ENCODE results near the gene HRH3.

The HRH3 gene

GRCh38 chr20:62215020-62215990, 4.8 kb downstream of the HRH3 start:
- no peak for DNase-seq

GRCh38 chr20:62214067-62214466, 6.0 kb downstream of the HRH3 start:
- DNase-seq = no peak

DNA sequence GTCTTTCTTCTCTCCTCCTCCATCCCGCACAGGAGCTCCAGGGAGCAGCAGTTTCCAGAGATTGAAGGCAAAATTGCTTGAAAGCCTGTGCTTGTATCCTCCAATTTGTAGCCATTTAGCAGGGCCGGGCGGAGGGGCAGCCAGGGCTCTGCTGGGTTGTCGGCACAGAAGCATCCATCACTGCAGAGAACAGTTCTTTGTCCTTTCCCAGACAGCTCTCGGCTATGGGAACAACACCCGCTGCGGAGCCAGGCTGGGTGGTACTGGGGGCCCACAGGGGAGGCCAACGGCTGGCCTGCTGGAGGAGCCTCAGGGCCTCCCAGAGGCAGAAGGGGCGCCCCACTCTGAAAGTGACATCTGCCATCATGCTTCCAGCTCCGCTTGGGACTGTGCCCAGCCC, 7.8 kb downstream of the HRH3 start:
- DNase-seq = no peak

GRCh38 chr20:62211769-62212288, 8.2 kb downstream of the HRH3 start:
- no peak for DNase-seq

DNA sequence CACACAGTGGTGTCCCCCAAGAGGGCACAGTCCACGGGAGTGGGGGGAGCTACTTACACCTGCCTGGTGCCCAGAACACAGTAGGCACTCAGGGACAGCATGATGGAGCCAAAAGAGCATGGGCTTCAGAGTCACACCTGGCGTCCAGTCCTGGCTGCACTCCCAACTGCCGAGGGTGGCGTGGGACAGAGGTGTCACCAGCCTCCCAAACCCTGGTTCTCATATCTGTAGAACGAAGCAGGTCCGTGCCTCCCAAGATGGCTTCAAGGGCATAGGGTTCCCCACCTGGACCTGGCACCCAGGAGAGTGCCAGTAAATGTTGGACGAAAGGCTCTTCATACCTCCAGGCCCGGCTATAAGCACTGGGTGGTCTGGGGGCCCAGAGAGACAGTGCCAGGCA, 8.9 kb downstream of the HRH3 start:
- DNase-seq = no peak

GRCh38 chr20:62210496-62210855, 9.6 kb downstream of the HRH3 start:
- no peak for DNase-seq

DNA sequence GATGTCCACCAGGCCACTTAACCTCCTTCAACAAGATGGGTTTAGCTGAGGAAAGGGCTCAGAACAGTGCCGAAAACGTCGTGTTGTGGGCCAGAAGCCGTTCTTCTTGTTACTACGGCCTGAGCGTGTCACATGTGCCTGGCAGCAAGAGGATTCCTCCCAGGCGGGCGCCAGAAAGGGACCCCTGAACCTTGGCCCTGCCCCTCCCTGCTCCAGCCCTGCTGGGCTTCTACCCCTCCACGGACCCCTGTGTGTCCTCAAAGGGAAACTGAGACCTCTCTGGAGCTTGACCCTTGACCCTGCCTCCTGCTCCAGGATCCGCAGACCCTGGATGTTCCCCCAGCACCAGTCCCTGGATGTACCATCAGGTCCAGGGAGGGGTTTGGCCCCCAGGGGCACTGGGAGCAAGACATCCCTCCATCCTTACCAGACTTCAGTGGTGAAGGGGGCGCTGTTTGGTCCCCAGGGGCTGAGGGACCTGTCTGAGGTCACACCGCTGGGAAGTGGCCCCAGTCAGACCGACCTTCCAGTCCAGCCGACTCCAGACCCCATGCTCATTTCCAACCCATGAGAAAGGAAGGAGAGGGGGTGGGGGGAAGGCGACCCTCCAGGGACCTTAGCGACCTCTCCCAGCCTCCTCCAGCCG, 10.1 kb downstream of the HRH3 start:
- DNase-seq = no peak

DNA sequence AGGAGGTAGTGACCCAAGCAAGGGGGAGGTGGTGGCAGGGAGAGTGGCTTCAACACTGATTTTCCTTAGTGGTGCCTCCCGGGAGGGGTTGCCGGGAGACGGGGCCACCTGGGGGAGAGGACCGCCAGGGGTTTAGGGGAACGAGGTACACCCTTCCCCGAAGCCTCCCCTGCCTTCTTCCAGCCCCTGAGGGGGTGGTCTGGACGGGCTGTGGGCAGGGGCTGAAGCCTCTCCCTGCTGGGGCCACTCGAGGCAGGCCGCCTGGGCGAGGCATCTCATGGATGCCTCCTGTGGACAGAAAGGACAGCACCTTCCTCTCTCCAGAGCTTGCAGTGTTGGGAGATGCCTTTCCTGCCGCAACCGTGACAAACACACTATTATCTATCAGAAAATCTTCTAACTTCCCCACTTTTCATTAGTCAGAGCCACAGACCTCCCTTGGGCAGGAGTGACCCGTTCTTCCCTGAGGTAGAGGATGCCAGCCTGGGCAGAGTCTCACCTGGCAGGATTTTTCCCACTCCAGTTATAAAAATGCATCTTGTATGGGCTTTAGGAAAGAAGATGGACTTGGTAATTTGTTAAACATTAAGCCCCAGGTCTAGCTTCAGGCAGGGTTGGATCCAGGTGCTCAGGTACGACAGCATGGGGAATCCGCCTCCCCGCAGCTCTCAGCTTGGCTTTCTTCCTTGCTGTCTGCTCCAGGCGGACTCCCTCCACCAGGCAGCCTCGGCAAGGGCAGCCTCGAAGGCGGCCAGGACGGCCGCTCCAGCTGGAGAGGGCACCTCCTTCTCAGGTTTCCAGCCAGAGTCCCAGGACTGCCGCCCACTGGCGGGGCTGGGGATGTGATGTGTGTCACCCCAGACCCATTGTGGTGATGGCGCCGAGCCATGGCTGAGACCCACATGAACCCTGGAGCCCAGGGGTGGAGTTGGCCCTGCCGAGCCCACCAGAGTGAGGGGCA, 11.0 kb downstream of the HRH3 start:
- DNase-seq = no peak

DNA sequence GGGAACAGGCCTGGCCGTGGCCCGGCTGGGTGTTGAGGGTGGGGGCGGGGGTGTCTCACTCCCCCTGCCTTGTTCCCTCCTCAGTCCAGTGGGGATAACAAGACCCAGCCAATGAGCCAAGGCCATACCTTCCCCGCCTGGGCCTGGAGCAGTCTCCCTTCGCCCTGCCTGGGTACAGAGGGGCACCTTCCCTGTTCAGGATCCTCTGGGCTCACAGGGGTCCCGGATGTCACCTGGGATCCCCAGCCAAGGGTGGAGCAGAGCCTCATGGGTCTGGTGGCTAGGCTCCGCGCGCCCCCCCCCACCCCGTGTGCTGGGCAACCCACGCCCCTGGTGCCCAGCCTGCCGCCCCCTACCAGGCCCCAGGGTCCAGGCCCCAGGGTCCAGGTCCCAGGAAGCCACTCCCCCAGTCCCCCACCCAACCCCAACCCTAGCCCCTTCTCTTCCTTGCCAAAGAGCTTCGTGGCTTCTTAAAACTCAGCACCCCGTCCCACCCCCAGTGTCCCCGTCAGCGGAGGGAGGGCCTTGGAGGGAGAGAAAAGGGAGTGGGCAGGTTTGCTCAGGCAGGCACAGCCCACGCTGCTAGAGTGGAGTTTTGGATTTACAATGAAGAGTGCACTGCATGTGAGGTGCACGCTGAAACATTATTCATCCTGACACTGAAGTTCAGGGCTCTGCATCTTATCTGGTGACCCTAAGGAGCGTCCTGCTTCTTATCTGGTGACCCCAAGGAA, 11.8 kb downstream of the HRH3 start:
- no peak for DNase-seq

GRCh38 chr20:62206388-62206775, 13.7 kb downstream of the HRH3 start:
- no peak for DNase-seq

DNA sequence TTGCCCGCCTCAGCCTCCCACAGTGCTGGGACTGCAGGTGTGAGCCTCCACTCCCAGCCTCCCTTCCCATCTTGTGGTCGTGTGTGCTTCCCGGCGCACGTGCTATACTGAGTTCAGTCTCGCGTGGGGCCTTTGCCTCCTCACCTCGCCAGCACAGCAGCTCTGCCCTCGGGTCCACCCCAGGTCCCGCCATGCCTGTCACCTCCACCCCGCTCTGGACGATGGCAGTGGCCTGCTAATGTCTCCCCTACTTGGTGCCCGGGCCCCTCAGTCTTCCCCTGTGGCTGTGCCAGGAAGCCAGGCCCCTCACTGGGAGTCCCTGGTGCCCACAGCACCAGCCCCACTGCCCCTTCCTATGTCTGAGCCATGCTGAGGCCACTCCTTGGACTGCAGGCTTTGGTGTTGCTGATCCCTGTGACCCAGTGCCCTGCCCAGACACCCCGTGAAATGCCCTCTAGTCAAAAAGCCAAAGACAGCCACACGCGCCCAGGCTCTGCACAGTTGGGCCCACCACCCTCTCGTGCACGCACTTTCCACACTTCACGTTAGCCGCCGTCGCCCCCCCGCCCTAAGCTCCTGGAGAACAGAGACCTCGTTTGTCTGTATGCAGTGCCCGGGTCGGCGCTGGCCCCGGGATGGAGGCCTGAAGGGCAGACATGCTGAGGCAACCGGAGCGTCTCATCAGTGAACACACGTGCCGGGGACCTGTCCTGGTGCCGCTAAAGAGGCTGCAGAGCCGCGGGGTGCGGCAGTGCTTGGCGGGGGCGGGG, 14.3 kb downstream of the HRH3 start:
- DNase-seq = no peak

DNA sequence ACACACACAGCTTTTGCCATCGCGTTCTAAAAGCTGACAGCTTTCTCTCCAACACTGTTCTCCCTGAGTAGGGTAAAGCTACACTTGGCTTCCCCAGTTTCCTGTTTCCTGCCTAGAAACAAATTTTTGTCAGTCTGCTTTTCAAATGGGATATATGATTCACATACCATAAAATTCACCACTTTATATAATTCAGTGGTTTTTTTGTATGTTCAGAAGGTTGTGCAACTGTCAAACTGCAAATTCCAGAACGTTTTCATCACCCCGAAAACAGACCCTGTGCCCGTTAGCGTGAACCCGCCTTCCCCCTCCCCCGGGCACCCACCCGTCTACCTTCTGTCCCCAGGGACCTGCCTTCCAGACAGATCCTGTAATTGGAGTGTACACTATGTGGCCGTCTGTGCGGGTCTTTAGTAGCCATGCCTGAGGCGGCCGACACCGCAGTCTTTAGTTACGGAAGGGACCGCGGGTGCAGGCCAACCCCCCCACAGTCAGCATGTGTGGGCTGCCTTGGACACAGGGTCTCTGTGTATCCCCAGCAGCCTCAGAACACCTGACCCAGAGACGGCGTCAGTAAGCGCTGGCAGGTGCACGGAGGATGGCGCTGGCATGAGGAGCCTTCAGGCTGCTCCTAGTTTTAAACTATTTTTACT, 16.6 kb downstream of the HRH3 start:
- DNase-seq = no peak

GRCh38 chr20:62202676-62203377, 17.3 kb downstream of the HRH3 start:
- no peak for DNase-seq

- no peak for DNase-seq
Measured at GRCh38 chr20:62202083-62202395, 18.0 kb downstream of the HRH3 start.

DNA sequence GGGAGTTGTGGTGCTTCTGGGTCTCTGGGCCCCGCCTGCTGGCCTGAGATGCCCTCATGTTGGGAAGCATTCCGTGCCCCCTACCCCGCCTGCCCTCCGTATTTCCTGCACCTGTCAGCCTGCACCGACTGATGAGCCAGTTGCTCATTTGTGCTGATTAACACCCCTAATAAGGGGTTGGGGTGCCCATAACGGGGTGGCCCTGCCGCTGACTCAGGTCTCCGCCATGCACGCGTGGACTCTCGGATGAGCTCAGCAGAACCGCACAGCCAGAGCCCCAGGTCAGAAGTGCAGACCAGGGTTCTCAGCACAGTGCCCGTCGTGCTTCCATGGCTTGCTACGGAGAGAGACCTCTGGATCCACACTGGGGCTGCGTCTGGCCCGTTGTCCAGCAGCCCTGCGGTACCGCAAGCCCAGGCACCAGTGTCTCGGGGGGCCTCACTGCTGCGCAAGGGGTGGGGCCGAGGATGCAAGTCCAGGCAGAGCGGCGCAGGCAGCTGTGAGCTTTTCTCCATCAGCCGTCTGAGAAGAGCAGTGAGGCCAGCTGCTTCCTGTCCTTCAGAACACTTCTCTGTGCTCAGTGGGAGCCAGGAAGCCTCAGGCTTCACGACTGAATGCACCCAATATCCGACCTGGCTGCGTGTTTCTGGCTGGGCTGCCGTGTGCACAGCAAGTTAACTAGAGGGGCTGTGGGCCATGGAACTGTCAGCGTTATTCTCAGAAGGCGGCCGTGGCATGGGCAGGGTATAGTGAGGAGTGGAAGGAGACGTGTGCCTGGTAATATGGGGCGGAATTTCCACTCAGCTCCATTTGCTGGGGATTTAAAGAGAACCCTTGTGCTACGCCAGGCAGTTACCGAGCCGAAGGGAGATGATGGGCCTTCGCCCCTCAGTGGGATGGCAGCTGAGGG, 18.6 kb downstream of the HRH3 start:
- DNase-seq = no peak

DNA sequence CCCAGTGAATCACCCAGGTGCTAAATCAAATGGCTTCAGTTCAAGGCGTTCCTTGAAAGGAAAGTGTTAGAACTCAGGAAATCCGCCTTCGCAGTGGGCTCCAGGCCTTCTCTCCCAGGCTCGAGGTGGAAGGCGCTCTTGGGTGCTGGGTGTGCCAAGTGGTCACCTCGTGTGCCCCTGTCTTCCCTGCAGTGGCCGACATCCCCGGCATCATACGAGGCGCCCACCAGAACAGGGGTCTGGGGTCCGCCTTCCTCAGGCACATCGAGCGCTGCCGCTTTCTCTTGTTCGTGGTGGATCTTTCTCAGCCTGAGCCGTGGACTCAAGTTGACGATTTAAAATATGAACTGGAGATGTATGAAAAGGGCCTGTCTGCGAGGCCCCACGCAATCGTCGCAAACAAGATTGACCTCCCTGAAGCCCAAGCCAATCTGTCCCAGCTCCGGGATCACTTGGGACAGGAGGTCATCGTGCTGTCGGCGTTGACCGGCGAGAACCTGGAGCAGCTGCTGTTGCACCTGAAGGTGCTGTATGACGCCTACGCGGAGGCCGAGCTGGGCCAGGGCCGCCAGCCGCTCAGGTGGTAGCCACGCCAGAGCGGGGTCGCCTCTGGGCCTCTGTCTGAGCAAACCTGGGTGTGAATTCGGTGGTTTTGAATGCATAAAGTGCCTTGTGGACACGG, 19.4 kb downstream of the HRH3 start:
- DNase-seq = no peak

DNA sequence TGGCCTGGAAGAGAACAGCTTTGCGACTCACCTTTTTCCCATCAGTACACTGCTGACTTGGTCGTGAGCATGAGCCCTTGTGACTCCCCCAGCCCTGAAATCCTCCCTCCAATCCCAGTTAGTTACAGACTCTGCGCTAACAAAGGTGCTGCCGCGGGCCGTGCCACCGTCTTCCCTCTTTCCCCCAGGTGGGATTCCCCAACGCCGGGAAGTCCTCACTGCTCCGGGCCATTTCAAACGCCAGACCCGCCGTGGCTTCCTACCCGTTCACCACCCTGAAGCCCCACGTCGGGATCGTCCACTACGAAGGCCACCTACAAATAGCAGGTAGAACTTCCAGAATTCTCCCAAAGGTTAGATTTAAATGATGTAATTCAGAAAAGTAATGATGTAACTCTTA, 21.1 kb downstream of the HRH3 start:
- DNase-seq = no peak

DNA sequence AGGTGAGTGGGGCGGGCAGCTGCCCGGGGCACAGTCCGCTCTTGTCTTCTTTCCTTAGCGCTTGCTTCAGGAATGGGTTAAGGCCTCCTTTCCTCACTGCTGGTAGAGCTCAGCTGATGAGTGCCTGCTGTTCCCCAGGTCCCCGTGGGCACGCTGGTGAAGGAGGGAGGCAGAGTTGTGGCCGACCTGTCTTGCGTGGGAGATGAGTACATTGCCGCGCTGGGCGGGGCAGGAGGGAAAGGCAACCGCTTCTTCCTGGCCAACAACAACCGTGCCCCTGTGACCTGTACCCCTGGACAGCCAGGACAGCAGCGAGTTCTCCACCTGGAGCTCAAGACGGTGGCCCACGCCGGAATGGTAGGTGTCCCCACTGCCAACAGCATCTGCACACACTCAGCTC, 21.6 kb downstream of the HRH3 start:
- no peak for DNase-seq

- no peak for DNase-seq
Measured at GRCh38 chr20:62197801-62198200, 22.3 kb downstream of the HRH3 start.
